RWPE1 (cell line): ENCODE measurements around the gene KRTAP3-1.
A peak's percentile ranks its signal among the peaks of the same experiment; 100 is the strongest.
"Not testable (repeated sequence)": the region's sequence is repeated elsewhere in the genome, so short reads cannot be mapped to it uniquely, and the experiment has no call there.

Experiments
- CTCF ChIA-PET: fragments of 350-600 bp; sonication (Branson Sonifier 250); formaldehyde crosslinking; extraction: SDS; loops from one replicate; lab custom pipeline; 2021; lab: Yijun Ruan, JAX
- POLR2A ChIA-PET: fragments of 400-600 bp; formaldehyde crosslinking; extraction: SDS; loops from one replicate; lab custom pipeline; 2020; ENCODE audit warnings: antibody characterized with exemption; ENCODE audit not compliant: low non-redundant PET; lab: Yijun Ruan, JAX
- DNase-seq: peaks from one replicate; pipeline ENCODE4 v3.0.0; 2012; ENCODE audit warnings: low spot score
- H3K27ac ChIP-seq: fragments of 450-650 bp; 2 replicates; pipeline ENCODE4 v1.5.1; 2017
- TF ChIP-seq, protein P1 (sequence below): fragments of 450-650 bp; conservative IDR thresholded peaks from 2 replicates; pipeline ENCODE4 v1.5.1; 2017; ENCODE audit warnings: low read depth, mild to moderate bottlenecking

KRTAP3-1 gene

DNA sequence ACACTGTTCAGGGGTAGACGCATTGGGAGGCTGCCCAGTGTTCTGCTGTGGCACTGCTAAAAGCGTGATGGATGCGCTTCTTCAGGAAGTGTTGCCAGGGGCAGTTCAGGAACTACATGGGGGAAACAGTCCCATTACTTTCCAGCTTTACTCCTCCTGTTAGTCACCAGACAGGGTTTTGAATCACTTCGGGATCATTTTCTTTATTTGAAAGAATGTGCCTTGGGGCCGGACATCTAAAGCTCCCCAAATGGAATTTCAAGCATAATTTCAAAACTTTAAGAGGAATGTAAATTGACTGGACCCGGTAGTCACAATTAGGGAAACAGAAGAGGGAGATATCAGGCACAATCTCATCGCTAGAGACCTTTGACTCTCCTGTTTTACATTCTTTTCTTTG lies 39.5 kb upstream of the KRTAP3-1 start:
- no peak overlapping the region for H3K27ac ChIP-seq
- ChIA-PET POLR2A (no interaction called here), CTCF (no interaction called here)
- DNase-seq, result peak; percentile 32
- TF ChIP-seq, protein P1, sequence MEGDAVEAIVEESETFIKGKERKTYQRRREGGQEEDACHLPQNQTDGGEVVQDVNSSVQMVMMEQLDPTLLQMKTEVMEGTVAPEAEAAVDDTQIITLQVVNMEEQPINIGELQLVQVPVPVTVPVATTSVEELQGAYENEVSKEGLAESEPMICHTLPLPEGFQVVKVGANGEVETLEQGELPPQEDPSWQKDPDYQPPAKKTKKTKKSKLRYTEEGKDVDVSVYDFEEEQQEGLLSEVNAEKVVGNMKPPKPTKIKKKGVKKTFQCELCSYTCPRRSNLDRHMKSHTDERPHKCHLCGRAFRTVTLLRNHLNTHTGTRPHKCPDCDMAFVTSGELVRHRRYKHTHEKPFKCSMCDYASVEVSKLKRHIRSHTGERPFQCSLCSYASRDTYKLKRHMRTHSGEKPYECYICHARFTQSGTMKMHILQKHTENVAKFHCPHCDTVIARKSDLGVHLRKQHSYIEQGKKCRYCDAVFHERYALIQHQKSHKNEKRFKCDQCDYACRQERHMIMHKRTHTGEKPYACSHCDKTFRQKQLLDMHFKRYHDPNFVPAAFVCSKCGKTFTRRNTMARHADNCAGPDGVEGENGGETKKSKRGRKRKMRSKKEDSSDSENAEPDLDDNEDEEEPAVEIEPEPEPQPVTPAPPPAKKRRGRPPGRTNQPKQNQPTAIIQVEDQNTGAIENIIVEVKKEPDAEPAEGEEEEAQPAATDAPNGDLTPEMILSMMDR, result no peak

DNA sequence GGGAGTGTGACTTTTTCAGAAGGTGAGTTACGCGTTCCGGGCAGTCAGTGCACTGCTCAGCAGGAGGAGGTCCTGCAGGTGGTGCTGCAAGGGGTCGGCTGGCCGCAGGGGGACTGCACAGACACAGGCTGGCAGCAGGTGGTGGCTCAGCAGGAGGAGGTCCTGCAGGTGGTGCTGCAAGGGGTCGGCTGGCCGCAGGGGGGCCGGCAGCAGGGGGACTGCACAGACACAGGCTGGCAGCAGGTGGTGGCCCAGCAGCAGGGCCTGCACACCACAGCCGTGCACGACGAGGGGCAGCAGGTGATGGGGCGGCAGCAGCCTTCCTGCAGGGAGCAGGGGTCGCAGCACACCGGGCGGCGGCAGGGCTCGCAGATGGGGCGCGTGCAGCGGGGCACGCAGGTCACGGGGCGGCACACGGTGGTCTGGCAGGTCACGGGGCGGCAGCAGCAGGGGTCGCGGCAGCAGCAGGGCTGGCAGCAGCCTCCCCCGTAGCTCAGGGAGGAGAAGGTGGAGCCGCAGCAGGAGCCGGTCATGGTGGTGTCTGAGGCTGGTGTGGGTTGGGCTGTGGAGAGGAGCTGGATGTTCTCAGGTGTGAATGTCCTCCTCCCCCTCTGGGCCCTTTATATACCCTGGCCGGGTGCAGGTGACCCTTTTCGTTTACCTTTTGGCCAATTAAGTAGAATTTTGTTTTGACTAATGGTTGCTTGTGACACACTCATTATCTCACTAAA lies 38.0 kb upstream of the KRTAP3-1 start, which contains the start of gene KRTAP2-1:
KRTAP2-1 (minus strand) TSS at position 582 of the 731 bp plus-strand sequence; CDS start at position 533, 49 bp downstream.
- DNase-seq, POLR2A ChIA-PET, H3K27ac ChIP-seq: not testable (repeated sequence)
- CTCF ChIA-PET, result interaction anchor here (0.5 to 0.6 kb wide), 2 partner anchors 75 to 330 kb away, joined by 4 read pairs; no protein-coding TSS in a partner anchor

DNA sequence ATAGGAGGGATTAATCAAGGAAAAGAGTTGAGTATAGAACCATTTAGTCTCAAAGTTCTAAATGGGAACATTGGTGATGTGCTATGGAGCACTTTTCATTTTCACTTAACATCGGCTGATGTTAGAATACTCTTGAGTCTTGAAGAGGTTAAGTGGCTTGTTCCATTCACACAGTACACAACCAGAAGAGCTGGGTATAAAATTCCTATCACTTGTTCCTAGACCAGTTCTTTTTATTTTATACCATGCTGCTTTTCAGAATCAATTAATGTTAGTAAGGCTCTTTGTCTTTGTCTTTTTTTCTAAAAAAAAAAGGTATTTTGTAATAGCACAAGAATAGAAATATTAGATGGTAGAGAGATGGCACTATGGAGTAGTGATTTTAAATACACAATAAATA lies 34.0 kb upstream of the KRTAP3-1 start:
- no peak for DNase-seq
- ChIA-PET CTCF (no interaction called here), POLR2A (no interaction called here)
- no peak overlapping the region for H3K27ac ChIP-seq
- TF ChIP-seq, protein P1, result no peak

DNA sequence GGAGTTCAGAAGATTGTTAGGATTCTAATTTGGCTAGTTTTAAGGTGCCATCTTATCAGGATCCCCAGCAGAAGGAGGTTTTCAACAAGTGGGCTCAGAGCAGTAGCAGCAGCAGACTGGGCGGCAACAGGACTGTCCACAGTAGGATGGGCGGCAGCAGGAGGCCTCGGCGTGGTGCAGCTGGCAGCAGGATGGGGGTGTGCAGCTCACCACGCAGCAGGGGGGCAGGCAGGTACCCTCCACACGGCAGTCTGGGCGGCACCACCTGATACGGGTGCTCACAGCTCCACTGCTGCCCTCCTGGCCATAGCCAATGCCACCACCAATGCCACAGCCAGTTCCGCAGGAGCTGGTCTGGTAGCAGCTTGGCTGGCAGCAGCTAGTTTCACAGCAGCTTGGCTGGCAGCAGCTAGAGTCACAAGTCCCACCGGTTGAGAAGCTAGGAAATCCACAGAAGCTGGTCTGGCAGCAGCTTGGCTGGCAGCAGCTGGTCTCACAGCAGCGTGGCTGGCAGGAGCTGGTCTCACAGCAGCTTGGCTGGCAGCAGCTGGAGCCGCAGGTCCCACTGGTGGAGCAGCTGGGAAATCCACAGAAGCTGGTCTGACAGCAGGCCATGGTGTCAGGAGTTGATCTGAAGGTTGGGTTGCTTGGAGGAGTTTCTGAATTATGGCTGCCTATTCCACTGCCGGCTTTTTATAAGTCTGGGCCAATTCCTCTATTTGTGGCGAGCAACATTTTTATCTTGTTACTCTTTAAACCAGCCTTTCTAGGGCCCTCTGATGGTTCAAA lies 32.0 kb upstream of the KRTAP3-1 start, which contains the start of gene KRTAP1-1:
KRTAP1-1 (minus strand) TSS at position 668 of the 789 bp plus-strand sequence; CDS start at position 615, 53 bp downstream.
- DNase-seq, POLR2A ChIA-PET, CTCF ChIA-PET, H3K27ac ChIP-seq: not testable (repeated sequence)

DNA sequence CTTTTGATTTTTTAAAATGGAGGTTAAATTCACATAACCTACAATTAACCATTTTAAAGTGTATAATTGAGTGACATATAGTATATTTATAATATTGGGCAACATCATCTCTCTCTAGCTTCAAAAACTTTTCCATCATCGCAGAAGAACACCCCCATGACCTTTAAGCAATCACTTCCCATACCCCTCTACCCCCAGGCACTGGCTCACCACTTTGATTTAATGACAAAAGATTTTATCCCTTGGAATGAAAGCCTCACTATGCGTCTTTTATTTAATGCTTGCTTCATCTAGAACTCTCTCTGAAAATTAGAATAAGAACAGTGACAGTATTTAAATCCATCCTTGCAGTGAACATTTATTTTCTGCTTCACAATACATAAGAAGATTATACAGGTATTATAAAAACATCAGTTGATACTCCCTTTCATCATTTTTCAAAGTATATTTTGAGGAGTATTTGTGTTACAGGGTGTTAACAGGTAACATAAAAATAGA lies 29.0 kb upstream of the KRTAP3-1 start:
- TF ChIP-seq, protein P1, result no peak
- DNase-seq, result no peak
- CTCF ChIA-PET, result interaction anchor here (0.6 kb wide), 1 partner anchor 82 kb away, joined by 3 read pairs; no protein-coding TSS in a partner anchor
- POLR2A ChIA-PET, result no interaction called here
- no peak overlapping the region for H3K27ac ChIP-seq

DNA sequence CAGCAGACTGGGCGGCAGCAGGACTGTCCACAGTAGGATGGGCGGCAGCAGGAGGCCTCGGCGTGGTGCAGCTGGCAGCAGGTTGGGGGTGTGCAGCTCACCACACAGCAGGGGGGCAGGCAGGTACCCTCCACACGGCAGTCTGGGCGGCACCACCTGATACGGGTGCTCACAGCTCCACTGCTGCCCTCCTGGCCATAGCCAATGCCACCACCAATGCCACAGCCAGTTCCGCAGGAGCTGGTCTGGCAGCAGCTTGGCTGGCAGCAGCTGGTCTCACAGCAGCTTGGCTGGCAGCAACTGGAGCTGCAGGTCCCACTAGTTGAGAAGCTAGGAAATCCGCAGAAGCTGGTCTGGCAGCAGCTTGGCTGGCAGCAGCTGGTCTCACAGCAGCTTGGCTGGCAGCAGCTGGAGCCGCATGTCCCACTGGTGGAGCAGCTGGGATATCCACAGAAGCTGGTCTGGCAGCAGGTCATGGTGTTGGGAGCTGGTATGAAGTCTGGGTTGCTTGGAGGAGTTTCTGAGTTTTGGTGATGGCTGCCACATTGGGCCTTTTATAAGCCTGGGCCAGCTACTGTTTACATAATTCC lies 25.5 kb upstream of the KRTAP3-1 start, which contains the start of gene KRTAP1-3:
KRTAP1-3 (minus strand) TSS at position 529 of the 590 bp plus-strand sequence; CDS start at position 476, 53 bp downstream.
- CTCF ChIA-PET, POLR2A ChIA-PET, DNase-seq: not testable (repeated sequence)

DNA sequence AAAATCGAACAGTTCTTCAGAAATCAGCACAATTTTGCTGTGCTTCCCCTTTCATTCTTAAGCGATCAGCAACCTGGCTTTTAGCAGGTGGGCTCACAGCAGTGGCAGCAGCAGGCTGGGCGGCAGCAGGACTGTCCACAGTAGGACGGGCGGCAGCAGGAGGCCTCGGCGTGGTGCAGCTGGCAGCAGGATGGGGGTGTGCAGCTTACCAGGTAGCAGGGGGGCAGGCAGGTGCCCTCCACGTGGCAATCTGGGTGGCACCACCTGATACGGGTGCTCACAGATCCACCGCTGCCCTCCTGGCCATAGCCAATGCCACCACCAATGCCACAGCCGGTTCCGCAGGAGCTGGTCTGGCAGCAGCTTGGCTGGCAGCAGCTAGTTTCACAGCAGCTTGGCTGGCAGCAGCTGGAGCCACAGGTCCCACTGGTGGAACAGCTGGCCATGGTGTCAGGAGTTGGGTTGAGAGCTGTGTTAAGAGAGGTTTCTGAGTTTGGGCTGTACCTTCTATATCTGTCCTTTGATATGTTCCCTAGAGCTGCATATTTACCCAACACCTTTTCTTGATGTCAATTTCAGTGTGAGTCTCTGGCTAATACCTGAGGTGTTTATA lies 20.8 kb upstream of the KRTAP3-1 start, which contains the start of gene KRTAP1-4:
KRTAP1-4 (minus strand) TSS at position 563 of the 613 bp plus-strand sequence; CDS start at position 446, 117 bp downstream.
- CTCF ChIA-PET, result interaction anchor here (0.6 kb wide), 1 partner anchor 24 kb away, joined by 3 read pairs; no protein-coding TSS in a partner anchor
- H3K27ac ChIP-seq, result no peak within 1 kb of the TSS
- TF ChIP-seq, protein P1, result no peak
- DNase-seq, result no peak
- POLR2A ChIA-PET, result no interaction called here

More for the DNA sequence above, 25.5 kb upstream of the KRTAP3-1 start, which contains the start of gene KRTAP1-3:
- H3K27ac ChIP-seq, result not testable (repeated sequence)
